OCI-LY1 (cell line): ENCODE data around the gene CTBP2.

Experiments
- EZH2 ChIP-seq: fragments of 200-600 bp; sonication (generic), shearing (Covaris generic); IDR thresholded peaks from 2 replicates; pipeline ENCODE4 v1.8.0; 2017; ENCODE audit warnings: borderline replicate concordance, mixed run types, mild to moderate bottlenecking, antibody characterized with exemption, low read length, moderate library complexity, mixed read lengths
- TF ChIP-seq, protein P1 (sequence below): fragments of 200-600 bp; sonication (generic), shearing (Covaris generic); IDR thresholded peaks from 2 replicates; pipeline ENCODE4 v1.5.1; 2017; ENCODE audit warnings: mild to moderate bottlenecking, antibody characterized with exemption, low read length, moderate library complexity, mixed read lengths

DNA sequence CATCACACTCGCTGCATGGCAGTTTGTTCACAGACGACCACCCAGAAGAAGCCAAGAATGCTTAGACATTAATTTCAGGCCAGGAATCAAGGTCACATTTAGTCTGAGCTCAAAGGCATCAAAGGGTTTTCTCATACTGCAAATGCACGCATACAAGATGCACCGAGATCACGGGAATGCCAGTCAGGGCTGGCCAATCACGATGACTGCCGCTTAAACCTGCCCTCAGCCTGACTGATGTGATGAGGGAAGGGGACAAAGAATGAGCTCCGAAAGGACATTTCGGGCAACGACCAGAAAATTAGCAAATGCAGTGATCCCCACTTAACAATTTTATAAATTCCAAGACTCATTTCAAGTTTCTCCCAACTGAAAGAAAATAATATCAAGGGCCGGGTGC is 20.2 kb downstream of the CTBP2 start:
- TF ChIP-seq, protein P1, sequence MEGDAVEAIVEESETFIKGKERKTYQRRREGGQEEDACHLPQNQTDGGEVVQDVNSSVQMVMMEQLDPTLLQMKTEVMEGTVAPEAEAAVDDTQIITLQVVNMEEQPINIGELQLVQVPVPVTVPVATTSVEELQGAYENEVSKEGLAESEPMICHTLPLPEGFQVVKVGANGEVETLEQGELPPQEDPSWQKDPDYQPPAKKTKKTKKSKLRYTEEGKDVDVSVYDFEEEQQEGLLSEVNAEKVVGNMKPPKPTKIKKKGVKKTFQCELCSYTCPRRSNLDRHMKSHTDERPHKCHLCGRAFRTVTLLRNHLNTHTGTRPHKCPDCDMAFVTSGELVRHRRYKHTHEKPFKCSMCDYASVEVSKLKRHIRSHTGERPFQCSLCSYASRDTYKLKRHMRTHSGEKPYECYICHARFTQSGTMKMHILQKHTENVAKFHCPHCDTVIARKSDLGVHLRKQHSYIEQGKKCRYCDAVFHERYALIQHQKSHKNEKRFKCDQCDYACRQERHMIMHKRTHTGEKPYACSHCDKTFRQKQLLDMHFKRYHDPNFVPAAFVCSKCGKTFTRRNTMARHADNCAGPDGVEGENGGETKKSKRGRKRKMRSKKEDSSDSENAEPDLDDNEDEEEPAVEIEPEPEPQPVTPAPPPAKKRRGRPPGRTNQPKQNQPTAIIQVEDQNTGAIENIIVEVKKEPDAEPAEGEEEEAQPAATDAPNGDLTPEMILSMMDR, result no peak
- TF ChIP-seq EZH2, result no peak
